ENCODE measurements around the gene SPRYD4. TPM values are rescaled to one million over a fixed set of nuclear protein-coding genes. Genes with fewer than 3 reads are reported as not detected.

SPRYD4 gene
- total and polyA plus RNA-seq, 4 donors = 1.7 to 5.1 (median 3.3) TPM

Other genes starting within 250 kb of the SPRYD4 start
- gene RNF41, start 246.7 kb upstream of the SPRYD4 start, total RNA-seq = 10 to 100 TPM; 58.0 to 75.1 TPM
- 10 to 100 TPM; 51.5 to 56.7 TPM for gene RNF41, start 246.7 kb upstream of the SPRYD4 start, polyA plus RNA-seq (ENCODE audit: insufficient read length in 2 of 2)
- gene NABP2, start 244.2 kb upstream of the SPRYD4 start, total RNA-seq = 10 to 100 TPM; 20.8 to 45.5 TPM
- gene NABP2, start 244.2 kb upstream of the SPRYD4 start, polyA plus RNA-seq (ENCODE audit: insufficient read length in 2 of 2) = 10 to 100 TPM; 46.3 to 48.3 TPM
- gene SLC39A5, start 238.5 kb upstream of the SPRYD4 start, total RNA-seq = under 1 TPM in 1 of 2 donors, not detected in 1; 0.66 TPM
- gene SLC39A5, start 238.5 kb upstream of the SPRYD4 start, polyA plus RNA-seq (ENCODE audit: insufficient read length in 2 of 2) = 1 to 10 TPM in 1 of 2 donors, under 1 TPM in 1; 0.60 to 1.9 TPM
- gene ANKRD52, start 210.2 kb upstream of the SPRYD4 start, total RNA-seq = 10 to 100 TPM; 20.9 to 23.2 TPM
- 10 to 100 TPM; 42.7 to 54.7 TPM for gene ANKRD52, start 210.2 kb upstream of the SPRYD4 start, polyA plus RNA-seq (ENCODE audit: insufficient read length in 2 of 2)
- 10 to 100 TPM; 13.4 to 19.0 TPM for gene COQ10A, start 201.6 kb upstream of the SPRYD4 start, total RNA-seq
- 10 to 100 TPM; 24.9 to 29.9 TPM for gene COQ10A, start 201.6 kb upstream of the SPRYD4 start, polyA plus RNA-seq (ENCODE audit: insufficient read length in 2 of 2)
- gene CS, start 168.2 kb upstream of the SPRYD4 start, total RNA-seq = 100 to 1,000 TPM in 1 of 2 donors, 10 to 100 TPM in 1; 79.6 to 179 TPM
- gene CS, start 168.2 kb upstream of the SPRYD4 start, polyA plus RNA-seq (ENCODE audit: insufficient read length in 2 of 2) = 100 to 1,000 TPM; 196 to 202 TPM
- 100 to 1,000 TPM in 1 of 2 donors, 10 to 100 TPM in 1; 46.7 to 163 TPM for gene CNPY2, start 152.6 kb upstream of the SPRYD4 start, total RNA-seq
- gene CNPY2, start 152.6 kb upstream of the SPRYD4 start, polyA plus RNA-seq (ENCODE audit: insufficient read length in 2 of 2) = 100 to 1,000 TPM; 144 to 145 TPM
- 10 to 100 TPM; 41.0 to 74.1 TPM for gene PAN2, start 134.6 kb upstream of the SPRYD4 start, total RNA-seq
- 10 to 100 TPM; 55.0 to 74.9 TPM for gene PAN2, start 134.6 kb upstream of the SPRYD4 start, polyA plus RNA-seq (ENCODE audit: insufficient read length in 2 of 2)
- gene IL23A, start 129.7 kb upstream of the SPRYD4 start, total RNA-seq = under 1 TPM in 1 of 2 donors, not detected in 1; 0.22 TPM
- gene IL23A, start 129.7 kb upstream of the SPRYD4 start, polyA plus RNA-seq (ENCODE audit: insufficient read length in 2 of 2) = under 1 TPM; 0.46 to 0.80 TPM
- 100 to 1,000 TPM; 120 to 145 TPM for gene STAT2, start 108.5 kb upstream of the SPRYD4 start, total RNA-seq
- gene STAT2, start 108.5 kb upstream of the SPRYD4 start, polyA plus RNA-seq (ENCODE audit: insufficient read length in 2 of 2) = 100 to 1,000 TPM in 1 of 2 donors, 10 to 100 TPM in 1; 72.4 to 120 TPM
- not detected for gene APOF, start 105.7 kb upstream of the SPRYD4 start, total RNA-seq
- gene APOF, start 105.7 kb upstream of the SPRYD4 start, polyA plus RNA-seq (ENCODE audit: insufficient read length in 2 of 2) = under 1 TPM in 1 of 2 donors, not detected in 1; 0.12 TPM
- gene TIMELESS, start 19.2 kb upstream of the SPRYD4 start, total RNA-seq = 10 to 100 TPM; 10.1 to 10.6 TPM
- 10 to 100 TPM; 20.4 to 24.8 TPM for gene TIMELESS, start 19.2 kb upstream of the SPRYD4 start, polyA plus RNA-seq (ENCODE audit: insufficient read length in 2 of 2)
- gene MIP, start 13.9 kb upstream of the SPRYD4 start, total RNA-seq = under 1 TPM in 1 of 2 donors, not detected in 1; 0.30 TPM
- under 1 TPM in 1 of 2 donors, not detected in 1; 0.60 TPM for gene MIP, start 13.9 kb upstream of the SPRYD4 start, polyA plus RNA-seq (ENCODE audit: insufficient read length in 2 of 2)
- gene GLS2, start 19.6 kb downstream of the SPRYD4 start, total RNA-seq = 10 to 100 TPM in 1 of 2 donors, 1 to 10 TPM in 1; 3.1 to 10.5 TPM
- gene GLS2, start 19.6 kb downstream of the SPRYD4 start, polyA plus RNA-seq (ENCODE audit: insufficient read length in 2 of 2) = 10 to 100 TPM in 1 of 2 donors, 1 to 10 TPM in 1; 9.6 to 10.8 TPM
- gene RBMS2, start 53.2 kb downstream of the SPRYD4 start, total RNA-seq = 10 to 100 TPM; 12.3 to 19.8 TPM
- 10 to 100 TPM; 13.0 to 23.7 TPM for gene RBMS2, start 53.2 kb downstream of the SPRYD4 start, polyA plus RNA-seq (ENCODE audit: insufficient read length in 2 of 2)
- 10 to 100 TPM; 20.7 to 31.6 TPM for gene BAZ2A, start 161.7 kb downstream of the SPRYD4 start, total RNA-seq
- 10 to 100 TPM; 48.5 to 49.3 TPM for gene BAZ2A, start 161.7 kb downstream of the SPRYD4 start, polyA plus RNA-seq (ENCODE audit: insufficient read length in 2 of 2)
- 100 to 1,000 TPM; 432 to 536 TPM for gene ATP5F1B, start 177.4 kb downstream of the SPRYD4 start, total RNA-seq
- 100 to 1,000 TPM; 816 to 838 TPM for gene ATP5F1B, start 177.4 kb downstream of the SPRYD4 start, polyA plus RNA-seq (ENCODE audit: insufficient read length in 2 of 2)
- 100 to 1,000 TPM in 1 of 2 donors, 10 to 100 TPM in 1; 91.6 to 147 TPM for gene PTGES3, start 219.7 kb downstream of the SPRYD4 start, total RNA-seq
- gene PTGES3, start 219.7 kb downstream of the SPRYD4 start, polyA plus RNA-seq (ENCODE audit: insufficient read length in 2 of 2) = 100 to 1,000 TPM; 266 to 304 TPM